Measurements from ENCODE around the gene RSPH6A. TPM values are rescaled to one million over a fixed set of nuclear protein-coding genes. Genes with fewer than 3 reads are reported as not detected.
"Not testable (repeated sequence)": the region's sequence is repeated elsewhere in the genome, so short reads cannot be mapped to it uniquely, and the experiment has no call there.

Gene RSPH6A
- total RNA-seq, 1 donor from 2014 or later: under 0.01 TPM

- DNase-seq: no peak
Measured at GRCh38 chr19:45764475-45764874, 50.6 kb downstream of the RSPH6A start.

- no peak for DNase-seq
Measured at GRCh38 chr19:45763691-45764294, 51.3 kb downstream of the RSPH6A start.

GRCh38 chr19:45762870-45763631, 52.1 kb downstream of the RSPH6A start:
- no peak for DNase-seq

- DNase-seq: no peak
Measured at GRCh38 chr19:45761714-45762113, 53.4 kb downstream of the RSPH6A start.

- DNase-seq: no peak
Measured at GRCh38 chr19:45758921-45759320, 56.2 kb downstream of the RSPH6A start.

GRCh38 chr19:45757695-45758094, 57.4 kb downstream of the RSPH6A start:
- DNase-seq: no peak

- DNase-seq: no peak
Measured at GRCh38 chr19:45754323-45754722, 60.8 kb downstream of the RSPH6A start.

- no peak for DNase-seq
Measured at GRCh38 chr19:45753548-45753947, 61.6 kb downstream of the RSPH6A start.

- no peak for DNase-seq
Measured at GRCh38 chr19:45752639-45753038, 62.5 kb downstream of the RSPH6A start.

- DNase-seq: not testable (repeated sequence)
Measured at GRCh38 chr19:45751483-45751882, 63.6 kb downstream of the RSPH6A start.

- DNase-seq: no peak
Measured at GRCh38 chr19:45747513-45747912, 67.6 kb downstream of the RSPH6A start.

GRCh38 chr19:45746866-45747265, 68.2 kb downstream of the RSPH6A start:
- DNase-seq: no peak

Other genes with a start within 250 kb of the RSPH6A start
- 5.1 and 9.4 TPM in 2 replicates for gene OPA3, start 230.5 kb downstream of the RSPH6A start, total RNA-seq
- 3.2 and 5.0 TPM in 2 replicates for gene GPR4, start 213.1 kb downstream of the RSPH6A start, total RNA-seq
- 18.9 and 26.1 TPM in 2 replicates for gene EML2, start 175.9 kb downstream of the RSPH6A start, total RNA-seq
- 0.05 TPM in 1 of 2 replicates, not detected in the other for gene GIPR, start 147.1 kb downstream of the RSPH6A start, total RNA-seq
- gene SNRPD2, start 123.4 kb downstream of the RSPH6A start, total RNA-seq: 218 and 295 TPM in 2 replicates
- gene QPCTL, start 122.6 kb downstream of the RSPH6A start, total RNA-seq: 8.3 and 11.8 TPM in 2 replicates
- gene FBXO46, start 84.4 kb downstream of the RSPH6A start, total RNA-seq: 7.7 and 7.8 TPM in 2 replicates
- not detected in 2 replicates for gene MEIOSIN, start 81.9 kb downstream of the RSPH6A start, total RNA-seq
- gene SIX5, start 46.1 kb downstream of the RSPH6A start, total RNA-seq: 9.8 and 11.7 TPM in 2 replicates
- gene DMPK, start 32.8 kb downstream of the RSPH6A start, total RNA-seq: 10.9 and 12.4 TPM in 2 replicates
- 28.8 and 31.7 TPM in 2 replicates for gene DMWD, start 22.5 kb downstream of the RSPH6A start, total RNA-seq
- gene SYMPK, start 47.8 kb upstream of the RSPH6A start, total RNA-seq: 32.7 and 55.1 TPM in 2 replicates
- gene FOXA3, start 49.0 kb upstream of the RSPH6A start, total RNA-seq: 0.14 TPM in 1 of 2 replicates, not detected in the other
- gene IRF2BP1, start 70.8 kb upstream of the RSPH6A start, total RNA-seq: 31.6 and 32.7 TPM in 2 replicates
- 1.4 and 2.7 TPM in 2 replicates for gene MYPOP, start 87.3 kb upstream of the RSPH6A start, total RNA-seq
- gene NANOS2, start 99.5 kb upstream of the RSPH6A start, total RNA-seq: not detected in 2 replicates
- 7.0 and 16.9 TPM in 2 replicates for gene NOVA2, start 158.6 kb upstream of the RSPH6A start, total RNA-seq
- 7.3 and 8.1 TPM in 2 replicates for gene CCDC61, start 180.2 kb upstream of the RSPH6A start, total RNA-seq
- not detected in 2 replicates for gene PGLYRP1, start 207.7 kb upstream of the RSPH6A start, total RNA-seq
- gene IGFL4, start 225.7 kb upstream of the RSPH6A start, total RNA-seq: not detected in 2 replicates

Data from dermis blood vessel endothelial cell (primary cell).